Measurements from ENCODE around the gene RHBDF1.
"Not testable (repeated sequence)": the region's sequence is repeated elsewhere in the genome, so short reads cannot be mapped to it uniquely, and the experiment has no call there.

Gene RHBDF1

GRCh38 chr16:60929-61878 lies 11.2 kb downstream of the RHBDF1 start:
- FAIRE-seq (no peak), DNase-seq (ENCODE audit: extremely low spot score, insufficient read length, low read depth) (no peak)

GRCh38 chr16:60166-60565 lies 12.3 kb downstream of the RHBDF1 start:
- FAIRE-seq (no peak), DNase-seq (ENCODE audit: extremely low spot score, insufficient read length, low read depth) (no peak)

GRCh38 chr16:59440-60059 lies 12.9 kb downstream of the RHBDF1 start:
- DNase-seq (ENCODE audit: extremely low spot score, insufficient read length, low read depth) (no peak), FAIRE-seq (no peak)

GRCh38 chr16:58491-59439 lies 13.7 kb downstream of the RHBDF1 start:
- FAIRE-seq, result no peak
- DNase-seq (ENCODE audit: extremely low spot score, insufficient read length, low read depth), result no peak

- FAIRE-seq (no peak), DNase-seq (ENCODE audit: extremely low spot score, insufficient read length, low read depth) (no peak)
Observed at GRCh38 chr16:57711-58110, 14.7 kb downstream of the RHBDF1 start.

DNA sequence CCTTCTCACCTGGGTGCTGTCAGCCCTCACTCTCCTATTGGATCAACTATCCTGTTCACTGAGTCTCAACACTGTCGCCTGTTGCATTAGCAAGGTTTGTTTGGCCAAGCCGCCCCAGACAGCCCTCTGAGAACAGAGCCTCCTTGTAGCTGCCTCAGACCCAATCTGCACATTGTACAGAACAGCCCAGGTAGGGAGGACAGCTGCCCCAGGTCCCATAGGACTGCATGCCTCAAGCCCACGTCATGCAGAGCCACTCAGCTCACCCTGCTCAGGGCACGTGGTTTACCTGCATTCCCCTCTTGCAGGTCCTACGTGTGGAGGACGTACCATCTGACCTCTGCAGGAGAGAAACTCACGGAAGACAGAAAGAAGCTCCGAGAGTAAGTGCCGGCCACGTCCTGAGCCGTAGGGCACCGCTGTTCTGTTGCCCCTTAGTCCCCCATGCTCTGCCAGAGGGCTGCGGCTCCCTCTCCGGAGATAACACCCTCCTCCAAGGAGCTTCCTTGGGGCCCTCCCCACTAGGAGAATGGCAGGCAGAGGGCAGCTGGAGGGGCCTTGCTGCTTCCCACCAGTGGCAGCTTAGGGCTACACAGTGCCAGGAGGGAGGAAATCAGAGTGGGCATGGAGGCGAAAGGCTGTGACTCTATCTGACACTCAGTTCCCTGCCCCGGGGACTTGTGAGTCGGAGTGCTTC lies 16.1 kb downstream of the RHBDF1 start:
- DNase-seq (ENCODE audit: extremely low spot score, insufficient read length, low read depth) (no peak), FAIRE-seq (no peak)

- FAIRE-seq (no peak), DNase-seq (ENCODE audit: extremely low spot score, insufficient read length, low read depth) (no peak)
Observed at GRCh38 chr16:55571-56136, 16.8 kb downstream of the RHBDF1 start.

DNA sequence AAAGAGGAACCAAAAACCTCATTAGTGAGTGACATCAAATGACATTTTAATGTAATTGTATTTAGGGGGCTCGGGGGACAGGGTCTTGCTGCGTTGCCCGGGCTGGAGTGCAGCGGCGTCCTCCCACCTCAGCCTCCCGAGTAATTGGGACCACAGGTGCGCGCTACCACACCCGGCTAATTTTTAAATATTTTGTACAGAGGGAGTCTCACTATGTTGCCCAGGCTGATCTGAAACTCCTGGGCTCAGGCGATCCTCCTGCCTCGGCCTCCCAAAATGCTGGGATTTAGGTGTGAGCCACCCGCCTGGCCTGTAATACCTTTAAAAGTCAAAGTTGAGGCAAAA lies 18.2 kb downstream of the RHBDF1 start:
- FAIRE-seq, result peak; percentile 38
- no peak for DNase-seq (ENCODE audit: extremely low spot score, insufficient read length, low read depth)

DNA sequence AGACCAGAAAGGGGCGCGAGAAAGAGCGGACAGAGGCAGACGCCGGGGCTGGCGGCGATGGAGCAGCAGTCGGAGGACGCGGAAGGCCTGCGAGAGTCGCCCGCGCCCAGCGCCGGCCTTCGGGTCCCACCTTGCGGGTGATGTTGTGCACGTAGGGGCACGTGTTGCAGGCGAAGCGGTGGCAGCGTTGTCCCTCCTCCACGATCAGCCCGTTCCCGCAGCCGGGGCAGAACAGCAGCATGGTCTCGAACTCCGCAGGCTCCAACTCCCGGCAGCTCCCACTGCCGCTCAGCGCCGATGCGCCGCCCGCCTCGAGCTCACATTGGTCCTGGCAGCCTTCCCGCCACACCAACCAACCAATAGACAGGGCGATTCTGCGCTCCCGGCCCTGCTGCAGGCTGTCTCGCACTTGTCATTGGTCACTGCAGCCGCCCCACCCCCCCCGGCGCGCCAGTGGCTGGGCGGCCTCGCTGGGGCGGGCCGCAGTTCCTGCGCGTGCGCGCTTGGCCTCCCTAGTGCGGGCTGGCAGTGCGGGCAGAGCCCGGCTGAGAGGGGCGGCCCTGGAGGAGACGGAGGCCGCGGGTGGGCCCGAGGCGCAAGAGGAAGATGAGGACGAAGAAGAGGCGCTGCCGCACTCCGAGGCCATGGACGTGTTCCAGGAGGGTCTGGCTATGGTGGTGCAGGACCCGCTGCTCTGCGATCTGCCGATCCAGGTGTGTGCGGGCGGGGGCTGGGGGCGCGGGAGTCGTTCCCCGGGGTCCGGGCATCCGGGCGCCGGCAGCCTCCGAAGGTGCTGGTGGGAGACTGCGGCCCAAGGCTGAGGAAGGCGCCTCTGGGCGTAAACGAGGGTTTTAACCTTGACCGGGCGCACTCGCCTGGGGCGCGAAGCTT lies 18.8 kb downstream of the RHBDF1 start, which contains the start of the genes POLR3K and SNRNP25:
Gene POLR3K (minus strand): TSS at position 263 of the 891 bp plus-strand sequence. CDS start 22 bp downstream, at position 241.
Gene SNRNP25 (plus strand): TSS at position 483 of the 891 bp plus-strand sequence. CDS start 189 bp downstream, at position 672.
- FAIRE-seq, result peak; percentile 93

GRCh38 chr16:50769-51591 lies 21.5 kb downstream of the RHBDF1 start:
- DNase-seq (ENCODE audit: extremely low spot score, insufficient read length, low read depth) (no peak), FAIRE-seq (no peak)

More for the DNA sequence above, 18.8 kb downstream of the RHBDF1 start, which contains the start of the genes POLR3K and SNRNP25:
- DNase-seq (ENCODE audit: extremely low spot score, insufficient read length, low read depth), result peak; percentile 98

DNA sequence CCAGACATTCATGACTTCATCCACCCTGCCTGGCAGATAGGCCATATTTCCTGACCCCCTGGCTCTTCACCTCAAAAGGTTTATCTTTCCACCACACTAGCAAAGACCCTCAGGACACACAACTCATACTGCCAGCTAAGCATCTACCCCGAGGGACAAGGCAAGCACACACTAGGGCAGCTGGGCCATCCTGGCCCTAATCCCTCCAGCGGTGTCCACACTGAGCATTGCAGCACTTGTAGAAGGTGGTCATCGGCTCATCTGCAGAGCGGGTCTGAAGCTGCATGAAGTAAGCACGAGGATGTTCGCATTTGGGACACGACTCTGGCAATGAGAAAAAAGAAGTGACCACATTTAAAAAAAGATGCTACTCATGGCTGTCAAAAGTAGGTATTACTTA lies 25.2 kb downstream of the RHBDF1 start:
- DNase-seq (ENCODE audit: extremely low spot score, insufficient read length, low read depth), result no peak
- no peak for FAIRE-seq

DNA sequence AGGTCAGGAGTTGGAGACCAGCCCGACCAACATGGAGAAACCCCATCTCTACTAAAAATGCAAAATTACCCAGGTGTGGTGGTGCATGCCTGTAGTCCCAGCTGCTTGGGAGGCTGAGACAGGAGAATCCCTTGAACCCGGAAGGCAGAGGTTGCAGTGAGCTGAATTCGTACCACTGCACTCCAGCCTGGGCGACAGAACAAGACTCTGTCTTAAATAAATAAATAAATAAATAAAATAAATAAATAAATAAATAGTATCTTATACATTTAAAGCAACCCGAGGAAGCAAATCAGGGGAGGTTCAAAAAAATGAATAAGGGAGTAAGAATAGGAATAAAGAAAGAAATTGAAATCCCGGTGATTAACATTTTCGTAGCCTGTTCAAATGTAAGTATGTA lies 25.9 kb downstream of the RHBDF1 start:
- not testable (repeated sequence) for FAIRE-seq; DNase-seq (ENCODE audit: extremely low spot score, insufficient read length, low read depth)

DNA sequence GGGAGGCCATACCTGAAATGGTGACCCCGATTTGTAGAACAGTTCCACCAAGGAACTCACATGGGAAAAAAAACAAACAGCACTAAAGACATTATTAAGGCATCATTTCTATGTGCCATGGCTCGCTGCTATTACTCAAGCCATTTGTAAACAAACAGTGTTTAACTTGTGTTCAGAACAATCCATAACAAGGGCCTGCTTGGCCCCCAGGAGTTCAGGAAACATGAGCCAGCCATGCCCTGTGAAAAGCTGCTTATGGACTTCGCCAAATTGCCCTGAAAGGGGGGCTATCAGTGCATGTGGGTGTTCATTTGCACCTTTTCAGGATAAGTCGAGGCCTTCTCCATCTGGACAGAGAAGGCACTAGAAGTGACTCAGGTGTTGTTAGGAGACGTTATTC lies 27.0 kb downstream of the RHBDF1 start:
- DNase-seq (ENCODE audit: extremely low spot score, insufficient read length, low read depth) (no peak), FAIRE-seq (no peak)

DNA sequence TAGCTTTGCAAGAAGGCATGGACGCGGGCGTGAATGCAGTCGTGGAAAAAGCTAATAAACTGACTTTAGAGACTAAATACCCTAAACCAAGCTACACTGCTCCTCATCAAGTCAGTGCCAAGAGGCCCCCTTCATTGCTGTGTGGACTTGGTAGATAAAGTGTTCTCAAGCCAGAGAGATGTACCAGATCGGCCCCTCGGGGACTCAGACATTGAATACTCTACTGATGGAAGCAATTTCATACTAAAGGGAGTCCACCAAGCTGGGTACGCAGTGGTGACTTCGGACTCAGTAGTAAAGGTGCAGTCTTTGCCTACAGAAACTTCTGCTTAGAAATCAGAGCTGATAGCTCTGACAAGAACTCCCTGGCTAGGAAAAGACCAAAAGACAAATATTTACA lies 27.8 kb downstream of the RHBDF1 start:
- no peak for FAIRE-seq
- no peak for DNase-seq (ENCODE audit: extremely low spot score, insufficient read length, low read depth)

GRCh38 chr16:43294-43693 lies 29.1 kb downstream of the RHBDF1 start:
- FAIRE-seq (no peak), DNase-seq (ENCODE audit: extremely low spot score, insufficient read length, low read depth) (no peak)

GRCh38 chr16:42691-43090 lies 29.7 kb downstream of the RHBDF1 start:
- FAIRE-seq (no peak), DNase-seq (ENCODE audit: extremely low spot score, insufficient read length, low read depth) (no peak)

- DNase-seq (ENCODE audit: extremely low spot score, insufficient read length, low read depth), result no peak
- no peak for FAIRE-seq
Observed at GRCh38 chr16:42069-42457, 30.4 kb downstream of the RHBDF1 start.
